ENCODE measurements around the gene PEX7.

GRCh38 chr6:136840276-136841001 lies 18.0 kb downstream of the PEX7 start:
- no peak for TF ChIP-seq EZH2 (IDR thresholded peaks at IDR 0.05)
- TF ChIP-seq POLR2AphosphoS5 (IDR thresholded peaks at IDR 0.05; ENCODE audit: borderline replicate concordance, low read depth, low read length) = no peak

Data from SK-N-MC (cell line).